Prostate gland (tissue), 2 donors: ENCODE results near the gene GPR173. TPM values are rescaled to one million over a fixed set of nuclear protein-coding genes. Genes with fewer than 3 reads are reported as not detected.

Experiments used
- DNase-seq: peaks from one replicate; pipeline ENCODE4 v3.0.0-alpha.2; 2019; ENCODE audit warnings: low spot score
- H3K27ac ChIP-seq, 2 donors: fragments of 200-600 bp; sonication (generic); 2 replicates each; pipeline ENCODE4 v1.5.1; 2017 to 2019
- H3K27me3 ChIP-seq: fragments of 200-600 bp; sonication (generic); replicated peaks from 2 replicates; pipeline ENCODE4 v1.5.1; 2019; ENCODE audit not compliant: insufficient read depth
- H3K36me3 ChIP-seq, 2 donors: fragments of 200-600 bp; sonication (generic); 1 replicate in 1 of 2; 2 replicates in 1 of 2; pipeline versions ENCODE4 v1.5.1 to v1.8.1; 2017 to 2019
- H3K4me1 ChIP-seq: fragments of 200-600 bp; sonication (generic); replicated peaks from 2 replicates; pipeline ENCODE4 v1.5.1; 2019
- H3K4me3 ChIP-seq, 2 donors: fragments of 200-600 bp; sonication (generic); 2 replicates each; pipeline ENCODE4 v1.5.1; 2017 to 2019
- H3K9me3 ChIP-seq: fragments of 200-600 bp; sonication (generic); 2 replicates; pipeline ENCODE4 v1.5.1; 2017
- CTCF ChIP-seq, 4 experiments: fragments of 200-600 bp in 2 of 4; fragments of 450-650 bp in 2 of 4; sonication (generic) in 2 of 4; IDR thresholded peaks; 1 replicate in 3 of 4; 2 replicates in 1 of 4; pipeline ENCODE4 v1.5.1; 2016 to 2019; ENCODE audit warnings: antibody characterized with exemption in 4 of 4, mild to moderate bottlenecking in 2 of 4, moderate library complexity in 2 of 4
- POLR2A ChIP-seq: fragments of 450-650 bp; IDR thresholded peaks from one replicate; pipeline ENCODE4 v1.6.1; 2016; ENCODE audit warnings: antibody characterized with exemption, mild to moderate bottlenecking
- POLR2AphosphoS5 ChIP-seq: sonication (generic); formaldehyde crosslinking; IDR thresholded peaks from one replicate; pipeline ENCODE4 v1.6.1; 2017; ENCODE audit warnings: antibody characterized with exemption
- WGBS: methylation state at CpG from one replicate; pipeline ENCODE4 v1.1.5; 2018; 5-methylcytosine and 5-hydroxymethylcytosine counted together
- intact Hi-C: fragments of 100-400 bp; cut with DNase I; formaldehyde crosslinking; loops from one replicate; pipeline ENCODE4 v1.14.2; 2022
- total RNA-seq, 2 donors: library from RNA; depleted of rRNA; stranded (reverse); fragments of >200 nt; gene quantifications; one replicate each; pipeline ENCODE4 v1.1.0, GENCODE V29; 2016

GPR173 gene
- total RNA-seq, 2 donors from 2014 or later: 1.9 to 3.6 TPM

DNA sequence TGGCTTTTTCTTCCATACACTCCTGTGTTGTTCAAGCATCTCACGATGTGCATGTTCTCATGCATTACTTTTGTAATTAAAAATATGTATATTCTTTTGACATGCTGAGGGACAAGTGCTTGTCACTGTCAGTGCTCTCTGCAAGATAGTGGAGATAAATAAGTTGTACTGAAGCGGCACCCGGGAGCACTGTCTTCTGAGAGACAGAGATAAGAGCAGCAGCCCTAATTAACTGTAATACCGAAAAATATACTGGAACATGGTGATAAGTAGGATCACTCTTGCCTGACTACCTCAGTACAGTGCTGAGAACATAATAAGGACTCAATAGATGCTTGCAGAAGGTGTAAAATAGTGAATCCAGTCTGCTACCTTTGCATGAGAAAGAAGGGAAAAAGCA, 9.4 kb upstream of the GPR173 start:
- Histone ChIP-seq H3K4me1 (no peaks in the 10 kb centered on the region), H3K36me3 (no peaks in the 10 kb centered on the region), H3K4me3 (no peak overlapping the region), H3K27ac (no peak overlapping the region), H3K9me3 (no peaks in the 10 kb centered on the region), H3K27me3 (no peaks in the 10 kb centered on the region)
- TF ChIP-seq POLR2A (no peak), POLR2AphosphoS5 (no peak), CTCF (IDR thresholded peaks at IDR 0.05) (no peak)
- WGBS: 83% methylated on average over 4 of the region's 4 CpGs
- intact Hi-C loops: no loop called here
- no peak for DNase-seq

DNA sequence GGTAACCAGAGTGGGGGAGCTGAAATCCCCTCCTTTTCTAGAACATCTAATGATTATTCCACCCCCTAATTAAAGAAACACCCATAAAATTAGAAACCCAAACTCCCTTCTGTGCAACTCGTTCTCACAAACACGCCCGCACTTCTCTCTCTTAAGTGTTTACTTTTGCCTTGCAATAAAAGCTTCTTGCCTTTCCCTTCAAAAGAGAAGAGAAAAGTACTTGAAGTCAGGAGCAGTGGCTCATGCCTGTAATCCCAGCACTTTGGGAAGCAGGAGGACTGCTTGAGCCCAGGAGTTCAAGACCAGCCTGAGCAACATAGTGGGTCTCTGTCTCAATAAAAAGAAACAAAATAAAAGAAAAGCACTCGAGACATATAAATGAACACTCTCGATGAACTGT, 3.6 kb upstream of the GPR173 start:
- intact Hi-C loops: no loop called here
- TF ChIP-seq POLR2AphosphoS5 (no peak), POLR2A (no peak), CTCF (IDR thresholded peaks at IDR 0.05) (no peak)
- Histone ChIP-seq H3K27ac (no peak overlapping the region), H3K36me3 (no peaks in the 10 kb centered on the region), H3K4me3 (no peak overlapping the region), H3K27me3 (no peaks in the 10 kb centered on the region), H3K9me3 (no peaks in the 10 kb centered on the region), H3K4me1 (no peaks in the 10 kb centered on the region)
- whole genome bisulfite sequencing: 42% methylated on average over 5 of the region's 5 CpGs
- DNase-seq: no peak

DNA sequence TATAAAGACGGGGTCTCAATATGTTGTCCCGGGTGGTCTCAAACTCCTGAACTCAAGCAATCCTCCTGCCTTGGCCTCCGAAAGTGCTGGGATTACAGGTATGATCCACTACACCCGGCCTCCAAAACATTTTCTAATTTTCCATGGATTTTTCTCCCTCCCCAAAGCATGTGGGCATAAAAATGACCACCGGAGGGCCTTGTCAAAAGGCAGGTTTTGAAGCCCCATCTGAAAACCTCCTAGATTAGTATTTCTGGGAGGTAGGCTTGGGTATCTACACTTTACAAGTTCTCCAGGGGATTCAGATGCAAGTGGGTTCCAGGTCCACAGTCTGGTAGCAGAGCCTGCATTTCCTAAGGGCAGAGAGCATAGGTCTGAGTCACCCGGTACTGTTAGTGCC, 1.4 kb upstream of the GPR173 start:
- TF ChIP-seq CTCF (IDR thresholded peaks at IDR 0.05) (no peak), POLR2A (no peak), POLR2AphosphoS5 (no peak)
- DNase-seq: no peak
- H3K9me3 ChIP-seq: no peaks in the 10 kb centered on the region
- no peak overlapping the region for H3K4me3 ChIP-seq
- H3K27me3 ChIP-seq: no peaks in the 10 kb centered on the region
- no peaks in the 10 kb centered on the region for H3K4me1 ChIP-seq
- intact Hi-C loops: no loop called here
- WGBS: 91% methylated on average over 6 of the region's 6 CpGs
- H3K27ac ChIP-seq: no peak overlapping the region
- no peaks in the 10 kb centered on the region for H3K36me3 ChIP-seq

GRCh38 chrX:53049127-53049517, 533 bp downstream of the GPR173 start:
- no peak overlapping the region for H3K27ac ChIP-seq
- no peaks in the 10 kb centered on the region for H3K27me3 ChIP-seq
- no peaks in the 10 kb centered on the region for H3K36me3 ChIP-seq
- intact Hi-C loops: no loop called here
- no peak for TF ChIP-seq POLR2A
- TF ChIP-seq POLR2AphosphoS5: no peak
- no peak for TF ChIP-seq CTCF (IDR thresholded peaks at IDR 0.05)
- no peaks in the 10 kb centered on the region for H3K9me3 ChIP-seq
- no peak for DNase-seq
- WGBS: 13% methylated on average over 7 of the region's 8 CpGs
- H3K4me3 ChIP-seq: peak overlapping the region; percentile 17 to 21
- no peaks in the 10 kb centered on the region for H3K4me1 ChIP-seq

DNA sequence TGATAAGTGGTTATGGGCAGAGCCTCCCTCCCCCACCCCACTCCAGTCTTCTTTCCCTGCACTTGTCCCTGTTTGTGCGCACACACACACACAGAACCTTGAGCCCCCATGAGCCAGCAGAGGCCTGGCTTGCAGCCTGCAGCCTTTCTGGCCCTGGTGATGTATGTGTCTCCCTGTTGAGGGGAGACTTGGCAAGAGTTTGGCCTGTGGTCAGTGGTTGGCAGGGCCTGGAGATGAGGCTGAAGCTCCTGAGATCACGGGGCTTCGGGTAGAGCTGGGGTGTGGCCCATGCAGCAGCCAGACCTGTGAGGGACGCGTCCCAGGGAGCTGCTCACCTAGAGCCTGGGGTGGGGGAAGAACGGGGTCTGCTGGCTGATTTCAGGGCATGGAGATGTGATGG, 2.3 kb downstream of the GPR173 start:
- intact Hi-C loops: no loop called here
- no peaks in the 10 kb centered on the region for H3K9me3 ChIP-seq
- no peaks in the 10 kb centered on the region for H3K4me1 ChIP-seq
- no peak for TF ChIP-seq CTCF (IDR thresholded peaks at IDR 0.05)
- no peak for DNase-seq
- 78% methylated on average over 6 of the region's 6 CpGs for WGBS
- no peak overlapping the region for H3K4me3 ChIP-seq
- no peak overlapping the region for H3K27ac ChIP-seq
- H3K36me3 ChIP-seq: no peaks in the 10 kb centered on the region
- H3K27me3 ChIP-seq: no peaks in the 10 kb centered on the region
